Measurements from ENCODE around the gene ELAVL4.

Gene ELAVL4

DNA sequence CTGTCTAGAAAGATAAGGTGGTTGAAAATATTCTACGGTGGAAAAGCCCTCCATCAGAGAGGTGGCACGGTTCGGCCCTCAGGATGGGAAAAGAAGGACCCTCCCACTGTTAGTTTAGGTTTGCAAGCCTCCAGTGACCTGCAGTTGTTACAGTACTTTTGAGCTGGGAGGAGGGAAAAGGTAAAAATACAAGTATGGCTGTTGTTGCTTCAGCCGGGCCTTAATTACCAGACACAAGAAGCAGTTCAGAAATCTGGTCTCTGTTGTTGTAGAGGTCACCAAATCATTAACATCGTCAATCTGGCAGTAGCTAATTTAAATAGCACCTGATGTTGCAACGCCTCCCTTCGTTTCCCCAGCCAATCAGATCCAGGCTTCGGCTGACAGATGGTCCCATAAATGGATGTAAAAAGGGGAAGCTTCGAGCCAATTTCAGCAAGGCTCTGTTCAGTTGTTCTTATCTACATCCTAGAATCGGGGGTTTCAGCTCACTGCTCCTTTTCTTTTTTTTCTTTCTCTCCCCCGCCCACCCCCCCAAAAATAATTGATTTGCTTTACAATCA, at the start of gene ELAVL4:
Gene ELAVL4, plus strand, starts transcription at position 424 of the 563 bp plus-strand sequence. CDS start 270 bp downstream, outside the sequence.
- no peak for DNase-seq

DNA sequence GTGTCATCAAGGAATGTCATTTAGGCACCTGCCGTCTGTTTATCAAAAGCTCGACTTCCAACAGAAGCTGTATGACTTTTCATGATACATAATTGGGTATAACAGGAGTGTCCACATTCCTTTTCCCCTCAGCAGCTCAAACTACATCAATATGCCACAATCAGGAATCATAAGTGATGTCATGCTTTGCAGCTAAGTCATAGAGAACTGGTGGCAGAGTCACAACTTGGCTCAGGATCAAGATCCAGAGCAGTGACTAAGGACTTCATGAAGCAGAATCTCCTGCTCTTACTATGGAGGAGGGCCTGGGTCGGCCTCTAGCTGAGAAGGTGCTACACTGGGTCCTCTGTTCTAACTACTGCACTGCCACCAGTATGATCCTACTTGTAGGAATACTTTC, 48.4 kb upstream of the ELAVL4 start:
- DNase-seq = no peak

DNA sequence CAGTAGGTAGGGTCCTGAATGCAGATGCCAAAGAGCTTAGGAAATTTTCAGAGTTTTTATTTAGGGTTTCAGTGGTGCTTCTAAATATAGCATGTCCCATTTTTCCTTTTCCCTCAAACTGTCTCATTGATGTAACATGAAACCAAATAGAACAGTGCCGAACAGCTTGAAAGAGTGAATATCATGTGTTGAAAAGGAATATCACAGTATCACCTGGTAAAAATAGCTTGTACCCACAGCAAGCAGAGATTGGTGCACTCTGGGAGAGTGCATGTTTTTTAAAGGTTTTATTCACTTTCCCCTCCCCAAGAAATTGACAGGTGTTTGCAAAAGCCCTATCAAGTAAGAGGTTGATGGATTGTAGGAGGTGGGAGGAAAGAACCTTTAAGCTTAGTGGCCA, 41.9 kb upstream of the ELAVL4 start:
- no peak for DNase-seq

DNA sequence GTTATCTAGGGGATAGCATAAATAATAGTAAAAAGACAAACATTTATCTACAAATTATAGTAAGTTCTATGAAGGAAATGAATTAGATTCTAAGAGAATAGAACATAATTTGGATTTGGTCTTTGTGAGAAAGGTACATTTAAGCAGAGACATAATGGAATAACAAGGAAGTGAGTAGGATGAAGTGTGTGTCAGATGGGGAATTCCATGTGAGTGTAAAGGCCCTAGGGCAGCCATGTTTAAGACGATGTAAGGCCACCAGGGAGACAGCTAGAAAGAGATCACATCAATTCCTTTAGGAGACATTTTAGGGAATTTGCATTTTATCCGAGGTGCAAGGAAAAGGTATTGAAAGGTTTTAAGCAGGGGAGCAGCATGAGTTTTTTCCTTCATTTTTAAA, 33.8 kb upstream of the ELAVL4 start:
- no peak for DNase-seq

DNA sequence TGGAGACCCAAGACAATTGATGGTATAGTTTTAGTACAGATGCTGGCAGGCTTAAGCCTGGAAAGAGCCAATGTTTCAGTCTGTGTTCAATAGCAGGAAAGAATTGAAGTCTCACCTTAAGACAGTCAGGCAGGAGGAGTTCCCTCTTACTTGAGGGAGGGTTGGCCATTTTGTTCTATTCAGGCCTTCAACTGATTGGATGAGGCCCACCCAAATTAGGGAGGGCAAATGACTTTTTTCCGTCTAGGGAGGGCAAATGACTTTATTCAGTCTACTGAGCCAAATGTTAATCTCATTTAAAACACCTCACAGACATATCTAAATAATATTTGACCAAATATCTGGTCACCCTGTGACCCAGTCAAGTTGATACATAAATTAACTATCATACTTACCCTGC, 31.4 kb upstream of the ELAVL4 start:
- no peak for DNase-seq

DNA sequence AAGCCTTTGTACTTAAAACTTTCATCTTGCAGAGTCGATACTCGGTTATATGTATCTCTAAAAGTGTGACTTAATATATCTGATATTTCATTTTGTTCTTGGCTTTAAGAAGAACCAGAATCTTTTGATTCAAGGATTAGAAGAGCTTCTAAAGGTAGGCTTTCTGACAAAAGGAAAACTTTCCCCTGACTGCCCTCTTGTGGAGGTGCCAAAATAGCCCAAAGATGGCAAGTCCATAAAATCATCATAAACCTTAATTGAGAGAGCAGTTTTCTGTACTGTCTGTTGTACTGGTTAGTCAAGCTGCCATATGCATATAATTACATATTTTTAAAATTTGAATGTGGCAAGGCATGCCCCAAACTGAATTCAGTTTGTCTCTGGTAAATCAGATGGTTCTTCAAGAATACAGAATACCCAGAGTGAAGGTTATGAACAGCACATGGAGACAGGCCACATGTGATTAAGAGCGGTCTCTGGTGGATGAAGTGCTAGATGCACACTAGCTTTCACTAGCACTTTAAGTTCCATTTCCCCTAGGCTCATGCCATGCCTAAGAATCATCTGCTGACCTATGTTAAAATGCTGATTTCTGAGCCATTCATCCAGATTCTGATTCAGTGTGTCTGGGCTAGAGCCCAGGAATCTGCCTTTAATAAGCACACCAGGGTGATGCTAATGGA, 27.7 kb upstream of the ELAVL4 start:
- no peak for DNase-seq

DNA sequence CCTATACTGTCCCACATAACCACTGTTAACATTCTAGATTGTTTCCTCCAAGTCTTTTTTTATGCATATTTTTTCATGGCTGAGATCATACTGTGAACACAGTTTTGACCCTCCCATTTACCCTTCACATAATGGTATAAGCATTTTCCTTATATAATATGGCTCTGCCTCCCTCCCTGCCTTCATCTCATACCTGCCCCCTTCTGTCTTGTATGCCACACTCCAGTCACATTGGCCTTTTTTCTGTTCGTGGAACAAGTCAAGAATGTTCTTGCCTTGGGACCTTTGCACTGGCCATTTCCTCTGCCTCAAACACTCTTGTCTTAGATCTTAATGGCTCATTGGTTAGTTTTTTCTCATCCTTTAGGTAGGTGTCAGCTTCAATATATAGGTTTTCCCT, 24.3 kb upstream of the ELAVL4 start:
- DNase-seq = no peak

DNA sequence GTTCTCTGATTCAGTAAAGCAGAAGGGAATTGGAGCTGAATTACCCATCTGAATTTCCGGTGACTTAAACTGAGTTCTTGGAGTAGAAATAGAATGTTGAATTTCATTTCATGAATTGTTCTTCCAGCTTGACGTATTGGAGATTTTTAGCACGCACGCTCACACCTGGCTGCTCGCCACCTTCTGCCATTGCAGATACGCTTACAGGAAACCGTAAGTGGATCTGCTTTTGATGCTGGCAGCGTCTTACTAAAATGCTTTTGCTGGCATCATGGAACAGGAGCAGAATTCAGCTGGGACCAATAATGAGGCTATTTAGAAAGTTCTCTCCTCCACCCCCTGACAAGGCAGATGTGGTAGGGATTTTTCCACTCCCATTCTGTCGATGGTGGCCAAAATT, 17.7 kb upstream of the ELAVL4 start:
- DNase-seq = no peak

DNA sequence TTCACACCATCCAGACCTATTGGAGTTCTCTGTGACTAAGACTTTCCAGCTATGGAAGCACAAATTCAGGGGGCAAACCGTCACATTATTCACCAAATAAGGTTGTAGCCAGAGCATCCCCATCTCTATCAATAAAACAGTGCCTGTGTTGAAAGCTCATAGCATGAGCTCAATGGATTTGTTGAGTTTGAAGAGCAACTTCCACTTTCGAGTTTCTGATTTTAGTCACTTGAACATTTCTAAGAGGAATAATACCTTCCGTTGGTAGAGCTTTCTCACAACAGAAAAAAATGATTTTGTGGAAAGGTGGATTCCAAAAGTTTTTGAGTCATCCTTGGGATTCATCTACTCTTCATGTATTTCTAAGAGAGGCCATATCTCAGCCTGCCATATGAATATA, 13.0 kb upstream of the ELAVL4 start:
- no peak for DNase-seq

DNA sequence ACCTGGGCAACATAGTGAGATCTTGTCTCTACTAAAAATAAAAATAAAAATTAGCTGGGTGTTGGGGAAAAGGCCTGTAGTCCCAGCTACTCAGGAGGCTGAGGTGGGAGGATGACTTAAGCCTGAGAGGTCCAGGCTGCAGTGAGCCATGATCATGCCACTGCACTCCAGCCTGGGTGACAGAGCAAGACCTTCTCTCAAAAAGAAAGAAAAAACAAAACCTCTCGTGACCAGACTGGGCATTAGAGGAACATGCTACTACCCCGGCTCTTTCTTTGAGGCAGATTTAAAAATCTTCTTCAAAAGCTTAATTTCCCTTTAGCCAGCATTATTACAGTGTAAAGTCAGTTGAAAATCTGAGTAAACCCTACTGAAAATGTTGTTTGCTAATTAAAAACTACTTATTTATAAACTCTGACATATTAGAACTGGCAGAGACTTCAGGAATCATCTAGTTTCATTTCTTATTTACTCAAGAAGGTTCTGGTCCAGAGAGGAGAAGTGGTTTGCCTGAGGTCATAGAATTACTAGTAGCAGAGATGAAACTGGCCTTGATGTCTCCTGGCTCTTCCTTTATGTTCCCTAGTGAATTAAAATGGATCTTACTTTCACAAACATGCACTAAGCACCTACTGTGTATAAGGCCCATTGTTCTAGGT, 11.6 kb upstream of the ELAVL4 start:
- DNase-seq = no peak

DNA sequence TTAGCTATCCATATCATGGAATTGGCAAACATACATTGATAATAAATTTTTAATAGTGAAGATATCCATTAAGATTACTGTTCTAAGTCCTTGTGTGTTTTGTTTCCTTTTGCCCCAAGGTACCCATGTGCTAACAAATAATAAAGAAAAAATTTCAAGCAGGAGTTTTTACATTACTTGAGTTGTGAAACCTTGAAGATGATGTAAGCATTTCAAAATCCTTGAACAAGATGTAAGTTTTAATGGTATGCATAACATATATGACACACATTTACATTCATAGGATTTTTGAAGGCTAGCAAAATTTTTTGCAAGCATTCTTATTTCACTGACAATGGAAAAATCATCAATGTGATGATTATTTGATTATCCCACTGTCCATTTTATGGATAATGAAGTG, 10.9 kb upstream of the ELAVL4 start:
- no peak for DNase-seq

DNA sequence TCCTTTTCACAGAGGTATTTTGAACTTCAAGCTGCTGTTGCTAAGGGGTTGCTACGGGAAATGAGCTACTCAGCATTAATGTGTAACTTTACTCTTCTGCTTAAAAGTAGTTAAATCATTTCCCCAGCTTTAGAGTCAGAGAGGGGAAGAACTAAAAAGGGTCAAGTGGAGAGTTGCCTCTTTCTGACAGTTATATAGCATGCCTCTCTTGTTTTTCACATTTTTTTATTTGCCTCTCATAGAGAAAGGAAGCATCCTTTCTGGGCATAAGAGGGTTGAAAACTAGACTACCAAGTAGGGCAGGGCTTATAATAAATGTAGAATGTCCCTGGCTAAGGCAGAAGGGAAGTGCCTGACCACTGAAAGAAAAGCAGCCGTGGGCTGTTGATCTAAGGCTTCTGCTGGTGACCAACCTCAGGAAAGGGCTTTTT, 10.1 kb upstream of the ELAVL4 start:
- no peak for DNase-seq

DNA sequence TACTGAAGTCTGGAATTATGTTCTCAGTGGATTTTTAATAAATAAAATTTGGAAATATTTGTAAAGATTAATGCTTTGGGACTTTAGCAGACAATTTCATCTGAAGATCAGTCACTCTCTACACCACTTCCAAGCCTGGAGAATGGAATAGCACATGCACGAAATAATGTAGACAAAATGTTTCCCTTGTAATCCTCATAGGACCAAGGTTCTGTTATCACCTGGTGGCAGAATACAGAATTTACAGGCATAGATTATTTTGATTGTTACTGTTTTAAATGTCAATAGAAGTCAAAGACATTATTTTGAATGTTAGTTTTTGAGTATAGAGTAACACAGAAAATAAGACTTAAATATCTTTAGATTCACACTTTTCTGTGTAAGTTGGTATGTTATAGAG, 9.1 kb upstream of the ELAVL4 start:
- DNase-seq = no peak

DNA sequence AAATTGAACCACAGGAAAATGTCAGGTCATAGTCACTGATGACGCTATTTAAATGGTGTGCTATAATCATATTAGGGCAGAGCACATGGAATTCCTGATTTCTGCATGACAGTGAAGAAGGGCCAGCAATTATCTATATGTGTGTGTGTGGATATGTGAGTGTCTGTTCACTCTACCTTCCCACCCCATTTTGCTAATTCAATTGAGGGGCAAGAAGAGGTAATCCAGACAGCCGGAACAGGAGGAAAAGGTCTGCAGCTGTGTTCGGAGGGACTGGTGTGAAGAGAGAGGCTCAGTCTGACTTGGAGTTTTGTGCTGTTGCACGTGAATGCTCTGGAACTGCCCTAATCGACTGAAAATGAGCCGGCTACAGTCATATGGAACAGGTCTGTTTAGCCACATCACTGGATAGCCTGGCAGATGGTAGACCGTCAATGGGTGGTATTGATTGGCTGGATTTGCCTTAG, 5.1 kb upstream of the ELAVL4 start:
- no peak for DNase-seq

DNA sequence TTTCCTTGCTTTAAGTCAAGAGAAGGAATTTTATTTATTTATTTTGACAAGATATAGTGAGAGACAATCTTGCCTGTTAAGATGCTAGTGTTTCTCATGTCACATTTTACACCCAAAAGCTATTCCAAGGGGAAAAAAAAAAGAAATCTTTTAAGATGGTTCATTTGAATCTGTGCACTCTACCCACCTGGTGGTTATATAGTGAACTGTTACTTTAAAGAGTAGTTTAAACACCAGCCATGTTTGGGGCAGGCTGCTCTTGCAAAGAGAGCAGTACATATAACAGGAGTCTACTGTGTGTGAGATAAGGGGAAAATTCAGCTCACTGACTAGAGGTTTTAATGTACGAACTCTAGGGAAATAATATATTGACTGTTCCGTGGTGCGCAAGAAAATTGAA, 3.3 kb upstream of the ELAVL4 start:
- no peak for DNase-seq

DNA sequence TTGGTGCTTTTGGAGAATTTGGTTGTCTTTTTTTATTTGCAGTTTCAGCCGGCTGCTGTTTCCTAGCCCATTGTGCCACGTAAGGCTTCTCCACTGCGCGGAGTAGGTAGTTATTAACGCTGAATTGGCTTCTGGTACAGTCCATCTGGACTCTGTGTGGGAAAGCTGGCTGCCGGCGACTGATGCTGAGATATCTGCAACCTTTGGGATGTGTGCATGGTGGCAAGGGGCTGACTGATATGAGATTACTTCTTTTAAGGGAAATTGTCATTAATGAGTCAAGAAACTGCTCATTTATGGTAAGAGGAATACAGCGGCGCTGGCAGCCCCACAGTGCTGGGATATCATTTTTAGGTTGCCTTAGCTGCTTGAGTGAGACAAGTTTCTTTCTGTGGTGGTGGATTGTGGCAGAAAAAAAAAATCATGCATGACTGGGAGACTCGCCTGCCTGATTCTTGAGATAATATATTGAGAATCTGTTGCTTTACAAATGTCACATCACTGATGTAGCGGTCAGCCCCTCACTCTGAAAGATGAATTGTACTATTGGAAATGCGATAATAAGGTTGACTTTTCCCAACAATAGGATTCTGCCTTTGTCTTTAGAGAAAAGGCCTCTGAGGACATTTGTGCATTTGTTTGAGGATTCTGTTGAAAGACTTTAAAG, 2.5 kb upstream of the ELAVL4 start:
- DNase-seq = no peak

DNA sequence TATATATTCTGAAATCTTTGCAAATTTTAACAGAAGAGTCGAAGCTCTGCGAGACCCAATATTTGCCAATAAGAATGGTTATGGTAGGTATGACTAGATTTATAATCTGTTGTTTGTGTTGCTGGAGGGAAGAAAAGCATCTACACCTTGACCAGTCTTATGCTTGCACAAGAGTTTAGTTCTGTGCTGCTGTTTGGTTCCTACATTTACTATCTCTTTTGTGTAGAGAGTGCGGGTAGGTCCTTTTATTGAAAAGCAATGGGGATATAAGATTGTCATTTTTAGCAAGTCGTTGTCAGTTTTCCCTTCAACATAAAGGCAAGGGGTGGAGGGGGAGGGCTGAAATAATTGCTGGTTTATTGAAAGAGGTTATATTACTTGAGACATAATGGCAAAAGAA, 396 bp downstream of the ELAVL4 start:
- DNase-seq = no peak

DNA sequence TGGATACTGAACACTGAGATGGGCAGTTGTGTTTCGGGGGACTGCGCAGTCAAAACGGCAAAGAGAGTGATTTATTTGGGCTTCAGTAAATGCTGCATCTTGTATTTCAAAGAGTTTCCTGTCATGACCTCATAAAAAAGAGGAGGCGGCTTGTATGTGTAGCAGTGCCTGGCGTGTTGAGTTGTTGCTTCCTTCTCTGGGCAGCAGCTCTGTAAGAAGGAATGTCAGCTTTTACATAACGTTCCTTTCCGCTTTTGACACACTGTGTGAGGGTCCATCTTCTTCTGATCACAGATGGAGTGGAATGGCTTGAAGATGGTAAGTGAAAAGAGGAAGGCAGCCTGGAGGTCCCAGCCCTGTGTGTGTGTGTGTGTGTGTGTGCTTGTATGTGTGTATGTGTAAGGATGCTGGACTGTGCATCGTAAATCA, 941 bp downstream of the ELAVL4 start:
- DNase-seq = peak; percentile 56

DNA sequence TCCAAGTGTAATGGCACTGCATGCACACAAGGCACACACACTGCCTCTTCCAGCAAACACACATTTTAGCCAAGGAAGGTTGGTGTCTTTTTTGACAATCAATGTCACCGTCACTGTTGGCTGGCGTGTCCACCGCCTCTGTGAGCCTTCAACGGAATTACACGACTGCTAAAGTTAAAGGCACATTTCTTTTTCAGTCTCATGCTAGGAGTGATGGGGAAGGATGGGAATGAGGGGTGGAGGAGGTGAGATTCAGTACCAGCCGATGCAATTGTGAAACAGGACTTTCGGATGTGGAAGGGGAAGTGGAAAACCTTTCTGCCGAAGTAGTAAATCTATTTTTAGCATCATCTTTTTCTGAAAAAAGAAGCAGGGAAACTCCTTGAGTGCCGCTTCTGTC, 1.4 kb downstream of the ELAVL4 start:
- DNase-seq = no peak

DNA sequence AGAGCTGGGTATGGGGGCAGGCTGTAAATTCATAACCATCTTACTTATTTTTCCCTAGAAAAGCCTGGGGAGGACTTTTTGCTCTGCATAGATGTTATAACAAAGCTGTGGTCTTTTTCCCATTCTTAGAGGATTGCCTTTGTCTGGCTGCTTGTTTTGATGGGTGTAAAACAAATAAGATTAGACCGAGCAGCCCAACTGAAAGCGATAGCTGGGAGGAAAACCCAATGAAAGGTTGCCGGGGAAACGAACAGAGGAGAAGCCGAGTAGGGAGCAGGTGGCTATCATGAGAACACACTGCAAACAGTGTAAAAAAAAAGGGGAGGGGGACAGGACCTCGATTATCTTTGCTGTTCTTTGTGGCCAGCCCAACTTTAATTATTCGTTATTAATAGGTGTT, 1.9 kb downstream of the ELAVL4 start:
- DNase-seq = peak; percentile 87

DNA sequence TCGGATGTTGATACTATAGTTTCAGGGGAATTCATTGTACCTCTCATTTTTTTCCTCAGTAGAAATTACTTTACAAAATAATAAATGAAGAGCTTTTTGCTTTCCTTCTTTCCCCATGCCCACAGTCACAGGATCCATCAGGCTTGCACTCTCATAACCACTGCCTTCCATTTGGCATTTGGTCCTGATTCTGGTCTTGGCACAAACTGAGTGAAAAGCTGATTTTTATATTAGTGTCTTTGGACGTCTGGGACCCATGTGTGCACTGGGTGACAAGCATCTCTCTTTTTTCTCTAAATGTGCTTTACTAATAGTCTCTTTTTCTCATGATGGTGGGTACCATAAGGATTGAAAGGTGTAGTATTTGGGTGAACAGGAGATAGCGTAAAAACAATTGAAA, 2.8 kb downstream of the ELAVL4 start:
- no peak for DNase-seq

DNA sequence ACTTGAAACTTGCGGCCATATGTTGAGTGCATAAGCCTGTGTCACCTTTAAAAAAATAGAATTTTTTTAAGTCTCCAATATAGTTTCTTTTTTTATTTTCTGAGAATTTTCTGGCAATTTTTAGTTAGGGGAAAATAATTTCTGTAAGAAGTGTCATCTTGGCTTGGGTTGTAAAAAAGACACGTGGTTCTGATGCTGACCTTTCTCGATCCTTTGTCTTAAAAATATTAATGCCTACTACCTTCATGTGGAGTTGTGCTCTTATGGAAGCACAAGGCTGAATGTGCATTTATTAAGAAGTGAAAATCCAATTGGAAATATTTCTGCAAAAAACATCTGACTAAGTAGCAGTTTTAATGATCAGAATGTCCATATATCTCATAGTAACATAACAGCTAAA, 3.5 kb downstream of the ELAVL4 start:
- no peak for DNase-seq

DNA sequence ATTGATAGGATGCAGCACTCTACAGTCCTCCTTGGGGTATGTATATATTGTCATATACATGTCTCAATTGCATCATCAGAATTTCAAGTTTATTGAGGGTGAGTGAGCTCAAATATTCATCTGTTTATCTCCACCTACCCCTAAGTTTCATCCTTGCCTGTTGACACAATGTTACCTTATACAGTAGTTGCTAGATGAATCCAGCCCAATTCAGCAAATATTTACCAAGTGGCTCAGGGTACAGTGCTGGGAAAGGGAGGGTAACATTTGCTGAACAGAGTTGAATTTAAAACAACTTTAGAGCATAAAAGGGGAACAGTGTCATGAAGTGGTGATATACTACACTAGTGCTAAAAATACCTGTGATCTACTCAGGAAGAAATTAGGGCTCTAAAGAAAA, 14.4 kb downstream of the ELAVL4 start:
- no peak for DNase-seq
